GM18907 (cell line): ENCODE measurements around the gene GFPT2.

Experiments used
- ATAC-seq: cut with Tn5 transposase; IDR thresholded peaks from one replicate; pipeline ENCODE4 v1.9.1; 2021; ENCODE audit warnings: mild to moderate bottlenecking, moderate library complexity; ENCODE audit not compliant: unreplicated experiment

GFPT2 gene

GRCh38 chr5:180287868-180288267, 65.3 kb downstream of the GFPT2 start:
- no peak for ATAC-seq

DNA sequence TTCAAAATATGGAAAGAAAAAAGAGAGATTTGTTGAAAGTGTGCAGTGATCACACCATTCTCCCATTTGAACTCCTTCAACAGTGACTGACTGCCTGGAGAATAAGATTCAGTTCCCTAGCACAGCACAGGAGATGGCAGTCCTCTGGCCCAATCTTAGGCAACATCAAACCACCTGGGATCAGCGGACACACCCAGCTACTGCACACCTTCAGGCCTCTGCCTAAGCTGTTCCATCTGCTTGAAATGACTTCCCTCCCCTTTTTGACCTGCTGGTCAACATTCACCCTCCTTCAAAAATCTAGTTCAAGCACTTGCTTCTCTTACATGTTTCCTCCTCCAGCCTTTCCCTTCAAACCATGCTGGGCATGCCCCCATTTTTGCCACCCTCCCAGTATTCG, 65.7 kb downstream of the GFPT2 start:
- no peak for ATAC-seq

GRCh38 chr5:180284149-180284548, 69.0 kb downstream of the GFPT2 start:
- no peak for ATAC-seq

DNA sequence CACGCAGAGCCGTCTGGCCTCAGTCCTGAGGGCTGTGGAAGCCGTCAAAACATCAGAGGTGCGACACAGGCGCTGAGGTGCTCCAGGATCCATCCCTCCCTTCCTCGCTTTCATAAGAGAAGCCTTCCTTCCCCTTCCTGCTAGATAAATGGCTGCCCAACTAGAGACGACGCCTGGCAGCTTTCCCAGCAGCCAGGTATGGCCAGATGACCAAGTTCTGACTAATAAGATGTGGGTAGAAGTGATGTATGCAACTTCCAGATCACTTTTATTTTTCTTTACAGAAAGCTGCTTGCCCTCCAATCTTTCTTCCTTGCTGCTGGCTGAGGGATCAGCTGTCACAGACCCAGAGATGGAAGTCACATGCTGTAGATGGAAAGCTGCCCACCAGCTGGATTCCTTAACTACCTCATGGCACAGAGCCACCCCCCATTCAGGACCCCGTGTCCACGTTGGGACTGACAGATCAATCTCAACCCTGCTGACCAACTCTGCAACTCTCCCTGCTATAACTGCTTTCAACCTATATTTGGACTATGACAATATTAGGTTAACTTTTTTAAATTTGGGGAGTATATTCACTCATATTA, 70.0 kb downstream of the GFPT2 start:
- ATAC-seq = no peak

- no peak for ATAC-seq
Measured at GRCh38 chr5:180282281-180282680, 70.9 kb downstream of the GFPT2 start.

GRCh38 chr5:180281706-180282105, 71.4 kb downstream of the GFPT2 start:
- no peak for ATAC-seq

DNA sequence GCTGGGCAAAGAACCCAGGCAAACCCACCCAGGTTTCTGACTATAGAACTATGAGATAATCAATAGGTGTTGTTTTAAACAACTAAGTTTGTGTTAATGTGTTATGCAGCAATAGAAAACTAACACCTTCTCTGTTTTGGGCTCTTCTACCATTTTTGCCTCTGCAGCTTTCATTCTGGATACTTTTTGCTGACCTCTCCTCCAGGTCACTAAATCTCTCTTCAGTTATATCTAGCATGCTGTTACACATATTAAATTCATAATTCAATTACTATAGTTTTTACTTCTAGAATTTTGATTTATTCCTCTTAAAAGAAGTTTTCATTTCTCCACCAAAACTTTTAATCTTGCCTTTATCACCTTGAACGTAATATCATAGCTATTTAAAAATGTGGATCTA, 78.4 kb downstream of the GFPT2 start:
- ATAC-seq = no peak

- no peak for ATAC-seq
Measured at GRCh38 chr5:180271221-180271620, 81.9 kb downstream of the GFPT2 start.

- no peak for ATAC-seq
Measured at GRCh38 chr5:180259260-180259611, 93.9 kb downstream of the GFPT2 start.

- no peak for ATAC-seq
Measured at GRCh38 chr5:180253036-180253824, 99.9 kb downstream of the GFPT2 start.

DNA sequence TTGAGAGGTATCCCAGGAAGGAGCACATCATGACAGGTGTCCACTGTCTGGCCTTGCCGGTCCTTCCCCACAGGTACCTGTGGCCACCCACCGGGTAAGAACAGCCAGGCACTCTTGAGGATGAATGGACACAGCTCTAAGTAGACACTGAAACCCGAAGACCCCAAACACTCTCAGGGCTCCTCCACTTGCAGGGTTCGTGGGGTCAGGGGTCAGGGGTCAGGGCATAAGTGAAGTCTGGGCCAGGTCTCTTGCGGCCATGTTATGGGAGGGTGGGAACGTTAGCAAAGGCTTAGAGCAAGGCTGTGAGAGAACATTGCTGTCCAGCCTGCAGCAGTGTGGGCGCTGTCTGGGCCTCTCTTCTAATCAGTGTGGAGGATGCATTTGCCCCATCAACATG, 101.2 kb downstream of the GFPT2 start:
- no peak for ATAC-seq

DNA sequence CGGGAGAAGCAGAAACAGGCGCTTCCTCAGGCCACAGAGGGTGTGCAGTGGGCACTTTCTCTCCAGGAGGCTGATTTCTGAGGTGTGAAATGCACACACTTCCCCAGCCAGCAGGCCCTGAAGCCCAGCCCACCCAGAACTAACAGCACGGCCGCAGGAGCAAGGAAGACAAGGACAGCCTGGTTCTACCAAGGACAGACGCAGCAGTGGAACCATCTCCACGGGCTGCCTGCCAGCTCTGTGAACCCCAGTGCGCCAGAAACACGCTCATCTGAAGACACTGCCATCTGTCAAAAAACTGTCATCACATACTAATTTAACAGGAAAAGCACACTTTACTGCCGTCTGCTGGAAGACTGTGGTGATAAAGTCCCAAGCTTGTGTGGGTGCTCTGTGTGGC, 102.0 kb downstream of the GFPT2 start:
- ATAC-seq = no peak
